Panc1 (cell line): ENCODE results near the gene MUC2. TPM values are rescaled to one million over a fixed set of nuclear protein-coding genes. Genes with fewer than 3 reads are reported as not detected.

Experiments
- ATAC-seq: fragments of 200-7000 bp; cut with Tn5 transposase; 2 replicates; pipeline ENCODE4 v1.9.1; 2020; ENCODE audit warnings: mild to moderate bottlenecking, moderate library complexity
- BruUV-seq: library from RNA; stranded (reverse); fragments of 400-500 nt; replicated peaks from 2 replicates; lab custom pipeline; 2021; lab: Mats Ljungman, UMichigan
- CTCF ChIA-PET: fragments of 300-600 bp; sonication (Branson Sonifier 250); formaldehyde crosslinking; loops from one replicate; lab custom pipeline; 2022; ENCODE audit warnings: antibody characterized with exemption; lab: Charles Lee
- POLR2A ChIA-PET: fragments of 300-600 bp; sonication (Branson Sonifier 250); formaldehyde crosslinking; loops from one replicate; lab custom pipeline; 2022; ENCODE audit warnings: antibody characterized with exemption; lab: Charles Lee
- DNase-seq: peaks from one replicate; pipeline ENCODE4 v3.0.0-alpha.2; 2010; ENCODE audit warnings: low read depth, low spot score
- H3K27ac ChIP-seq: 2 replicates; pipeline ENCODE4 v1.5.1; 2011; ENCODE audit warnings: mild to moderate bottlenecking, low read length, inconsistent platforms
- H3K27me3 ChIP-seq: fragments of 200-500 bp; sonication (Bioruptor generic); 2 replicates; pipeline ENCODE4 v1.6.0; 2014; ENCODE audit warnings: low read length, inconsistent platforms; ENCODE audit not compliant: control insufficient read depth, insufficient read depth
- H3K36me3 ChIP-seq: fragments of 200-500 bp; sonication (Bioruptor generic); 2 replicates; pipeline ENCODE4 v1.5.1; 2014; ENCODE audit warnings: inconsistent platforms, mild to moderate bottlenecking, low read length, moderate library complexity; ENCODE audit not compliant: control insufficient read depth, insufficient read depth
- H3K4me1 ChIP-seq: 2 replicates; pipeline ENCODE4 v1.5.1; 2011; ENCODE audit warnings: inconsistent platforms, mild to moderate bottlenecking, low read length, moderate library complexity; ENCODE audit not compliant: control insufficient read depth, insufficient read depth
- H3K4me3 ChIP-seq, 2 experiments: 2 replicates each; pipeline ENCODE4 v1.5.1; 2011 to 2012; ENCODE audit warnings: low read depth in 2 of 2, low read length in 2 of 2, mild to moderate bottlenecking in 2 of 2, inconsistent platforms in 1 of 2, moderate library complexity in 1 of 2
- H3K9me3 ChIP-seq: fragments of 200-500 bp; sonication (Bioruptor generic); 2 replicates; pipeline ENCODE4 v1.5.1; 2014; ENCODE audit warnings: low read depth, mild to moderate bottlenecking, inconsistent platforms, low read length, moderate library complexity; ENCODE audit not compliant: control insufficient read depth, insufficient read depth
- CTCF ChIP-seq: fragments of 450-650 bp; IDR thresholded peaks from 2 replicates; pipeline ENCODE4 v1.5.1; 2017; ENCODE audit warnings: mild to moderate bottlenecking
- POLR2AphosphoS5 ChIP-seq: IDR thresholded peaks from 2 replicates; pipeline ENCODE4 v1.6.1; 2012; ENCODE audit warnings: mild to moderate bottlenecking, low read depth, low read length, moderate library complexity
- REST ChIP-seq, 2 experiments: IDR thresholded peaks; 2 replicates each; pipeline ENCODE4 v1.6.1; 2011 to 2012; ENCODE audit warnings: low read depth in 2 of 2, control low read depth in 1 of 2, low read length in 1 of 2, mild to moderate bottlenecking in 1 of 2, moderate library complexity in 1 of 2; ENCODE audit not compliant: insufficient read depth in 1 of 2
- SIN3A ChIP-seq: IDR thresholded peaks from 2 replicates; pipeline ENCODE4 v1.6.1; 2012; ENCODE audit warnings: low read depth, mild to moderate bottlenecking, low read length, moderate library complexity, borderline replicate concordance; ENCODE audit not compliant: insufficient read depth
- TCF7L2 ChIP-seq: IDR thresholded peaks from 2 replicates; pipeline ENCODE4 v1.6.1; 2011; ENCODE audit warnings: mild to moderate bottlenecking, low read depth, low read length, inconsistent platforms
- in situ Hi-C: cut with HindIII; loops from 2 replicates; pipeline ENCODE4 v1.10.0; 2016; ENCODE audit warnings: low sequenced_read_pairs, low pct_unique_long_range_greater_than_20kb
- intact Hi-C: fragments of 100-400 bp; cut with micrococcal nuclease; formaldehyde crosslinking; loops from one replicate; pipeline ENCODE4 v1.10.0; 2022; ENCODE audit not compliant: unreplicated experiment
- total RNA-seq: library from RNA; stranded (reverse); gene quantifications from one replicate; pipeline ENCODE4 v1.2.1, GENCODE V29; 2021; ENCODE audit not compliant: unreplicated experiment

The MUC2 gene
- total RNA-seq, 1 experiment from 2014 or later = 0.08 TPM

- TF ChIP-seq CTCF (no peak), REST (IDR thresholded peaks at IDR 0.05; ENCODE audit: insufficient read depth in 1 of 2, low read depth in 2 of 2, low read length in 1 of 2) (no peak), POLR2AphosphoS5 (no peak), SIN3A (no peak), TCF7L2 (no peak)
- H3K27me3 ChIP-seq = peaks cover 2% of the 10 kb centered on the region; the same call in 1 of the 2 replicates
- H3K4me1 ChIP-seq = peaks cover 3% of the 10 kb centered on the region; the same call in 1 of the 2 replicates
- ChIA-PET CTCF (no interaction called here), POLR2A (no interaction called here)
- H3K36me3 ChIP-seq = no peaks in the 10 kb centered on the region
- in situ Hi-C loops = no loop called here
- H3K4me3 ChIP-seq = no peak overlapping the region
- no peak for DNase-seq
- intact Hi-C loops = no loop called here
- no peaks in the 10 kb centered on the region for H3K9me3 ChIP-seq
- no peak for ATAC-seq
- no peak overlapping the region for H3K27ac ChIP-seq
- BruUV-seq = no TSS peak
Observed at GRCh38 chr11:1059759-1060158, 14.9 kb upstream of the MUC2 start.

GRCh38 chr11:1060410-1060809 is 14.3 kb upstream of the MUC2 start:
- intact Hi-C loops = no loop called here
- H3K4me3 ChIP-seq = no peak overlapping the region
- H3K36me3 ChIP-seq = no peaks in the 10 kb centered on the region
- no peaks in the 10 kb centered on the region for H3K9me3 ChIP-seq
- peaks cover 3% of the 10 kb centered on the region; the same call in 1 of the 2 replicates for H3K4me1 ChIP-seq
- ATAC-seq (no peak), DNase-seq (no peak)
- ChIA-PET POLR2A (no interaction called here), CTCF (interaction anchor here (0.8 kb wide), 1 partner anchor 408 kb away, joined by 3 read pairs; no protein-coding TSS in a partner anchor)
- in situ Hi-C loops = no loop called here
- no peak overlapping the region for H3K27ac ChIP-seq
- no TSS peak for BruUV-seq
- peaks cover 2% of the 10 kb centered on the region; the same call in 1 of the 2 replicates for H3K27me3 ChIP-seq
- TF ChIP-seq TCF7L2 (no peak), SIN3A (no peak), REST (IDR thresholded peaks at IDR 0.05; ENCODE audit: insufficient read depth in 1 of 2, low read depth in 2 of 2, low read length in 1 of 2) (no peak)
